Panc1 (cell line): ENCODE measurements around the gene AARS2.

ENCODE experiments used
- CTCF ChIP-seq: fragments of 450-650 bp; IDR thresholded peaks from 2 replicates; pipeline ENCODE4 v1.5.1; 2017; ENCODE audit warnings: mild to moderate bottlenecking
- REST ChIP-seq, 2 experiments: IDR thresholded peaks; 2 replicates each; pipeline ENCODE4 v1.6.1; 2011 to 2012; ENCODE audit warnings: low read depth in 2 of 2, control low read depth in 1 of 2, low read length in 1 of 2, mild to moderate bottlenecking in 1 of 2, moderate library complexity in 1 of 2; ENCODE audit not compliant: insufficient read depth in 1 of 2
- SIN3A ChIP-seq: IDR thresholded peaks from 2 replicates; pipeline ENCODE4 v1.6.1; 2012; ENCODE audit warnings: low read depth, mild to moderate bottlenecking, low read length, moderate library complexity, borderline replicate concordance; ENCODE audit not compliant: insufficient read depth

- no peak for TF ChIP-seq CTCF
- TF ChIP-seq REST (IDR thresholded peaks at IDR 0.05; ENCODE audit: insufficient read depth in 1 of 2, low read depth in 2 of 2, low read length in 1 of 2): no peak
- TF ChIP-seq SIN3A: no peak
These were observed 29.0 kb downstream of the AARS2 start for GRCh38 chr6:44284121-44284520.
